Lower leg skin (tissue), 4 donors: ENCODE data around the gene MET. TPM values are rescaled to one million over a fixed set of nuclear protein-coding genes. Genes with fewer than 3 reads are reported as not detected.

ENCODE experiments used
- DNase-seq, 2 donors: peaks; one replicate each; pipeline ENCODE4 v3.0.0-alpha.2; 2019; ENCODE audit warnings: low spot score in 2 of 2
- H3K4me3 ChIP-seq: fragments of 200-600 bp; sonication (generic); 2 replicates; pipeline ENCODE4 v1.5.1; 2017; ENCODE audit warnings: mild to moderate bottlenecking, low read depth; ENCODE audit not compliant: poor library complexity, severe bottlenecking
- POLR2A ChIP-seq, 2 donors: fragments of 450-650 bp; IDR thresholded peaks; one replicate each; pipeline ENCODE4 v1.6.1; 2016 to 2017; ENCODE audit warnings: antibody characterized with exemption in 2 of 2, mild to moderate bottlenecking in 1 of 2, moderate library complexity in 1 of 2
- WGBS, 2 donors: methylation state at CpG; one replicate each; pipeline ENCODE4 v1.1.5; 2018; 5-methylcytosine and 5-hydroxymethylcytosine counted together
- intact Hi-C: fragments of 100-400 bp; cut with DNase I; formaldehyde crosslinking; loops from one replicate; pipeline ENCODE4 v1.15.0; 2023; ENCODE audit warnings: low total_unique reads
- total RNA-seq, 4 donors: library from RNA; depleted of rRNA; stranded (reverse); fragments of >200 nt; gene quantifications; one replicate each; pipeline ENCODE4 v1.1.0, GENCODE V29; 2016
- TF ChIP-seq, protein P1 (sequence below), 3 donors: fragments of 450-650 bp; IDR thresholded peaks; one replicate each; pipeline ENCODE4 v1.5.1; 2016; ENCODE audit warnings: antibody characterized with exemption in 3 of 3, mild to moderate bottlenecking in 3 of 3, moderate library complexity in 2 of 3

The MET gene
- total RNA-seq, 4 donors from 2014 or later, result 15.8 to 28.2 (median 24.5) TPM

DNA sequence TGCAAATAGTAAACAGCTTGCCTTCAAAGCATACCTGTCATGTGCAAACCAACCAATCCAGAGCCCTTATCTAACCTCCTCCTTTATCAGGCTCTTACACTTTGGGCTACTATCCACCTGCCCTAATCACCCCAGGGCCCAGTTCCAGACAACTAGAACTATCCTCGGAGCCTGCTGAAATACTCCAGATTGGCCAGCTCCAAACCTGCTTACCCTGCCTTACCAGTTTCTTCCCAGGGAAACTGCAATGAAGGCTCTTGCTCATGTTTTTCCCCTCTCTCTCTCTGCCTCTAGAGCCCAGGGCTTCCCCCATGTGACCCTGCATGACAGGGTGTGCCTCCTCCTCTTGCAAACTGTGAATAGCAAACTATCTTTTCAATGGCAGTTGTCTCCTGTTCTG lies 109.0 kb downstream of the MET start:
- WGBS, 2 donors, result 25 to 39% methylated on average over 1 of the region's 1 CpG
- intact Hi-C loops, result no loop called here
- DNase-seq, result peak; percentile 78 to 84
- H3K4me3 ChIP-seq, result no peak overlapping the region
- TF ChIP-seq POLR2A (IDR thresholded peaks at IDR 0.05), result no peak

DNA sequence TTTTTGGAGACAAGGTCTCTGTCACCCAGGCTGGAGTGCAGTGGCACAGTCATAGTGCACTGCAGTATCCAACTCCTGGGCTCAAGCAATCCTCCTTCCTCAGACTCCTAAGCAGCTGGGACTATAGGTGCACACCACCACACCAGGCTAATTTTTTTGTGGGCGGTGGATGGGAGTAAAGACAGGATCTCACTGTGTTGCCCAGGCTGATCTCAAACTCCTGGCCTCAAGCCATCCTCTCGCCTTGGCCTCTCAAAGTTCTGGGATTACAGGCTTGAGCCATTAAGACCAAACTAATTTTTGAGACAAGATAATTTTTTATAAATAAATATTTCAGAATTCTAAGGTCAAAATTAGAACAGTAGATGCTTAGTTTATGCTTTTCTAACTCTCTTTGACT lies 109.6 kb downstream of the MET start:
- intact Hi-C loops, result no loop called here
- TF ChIP-seq POLR2A (IDR thresholded peaks at IDR 0.05), result no peak
- TF ChIP-seq, protein P1, sequence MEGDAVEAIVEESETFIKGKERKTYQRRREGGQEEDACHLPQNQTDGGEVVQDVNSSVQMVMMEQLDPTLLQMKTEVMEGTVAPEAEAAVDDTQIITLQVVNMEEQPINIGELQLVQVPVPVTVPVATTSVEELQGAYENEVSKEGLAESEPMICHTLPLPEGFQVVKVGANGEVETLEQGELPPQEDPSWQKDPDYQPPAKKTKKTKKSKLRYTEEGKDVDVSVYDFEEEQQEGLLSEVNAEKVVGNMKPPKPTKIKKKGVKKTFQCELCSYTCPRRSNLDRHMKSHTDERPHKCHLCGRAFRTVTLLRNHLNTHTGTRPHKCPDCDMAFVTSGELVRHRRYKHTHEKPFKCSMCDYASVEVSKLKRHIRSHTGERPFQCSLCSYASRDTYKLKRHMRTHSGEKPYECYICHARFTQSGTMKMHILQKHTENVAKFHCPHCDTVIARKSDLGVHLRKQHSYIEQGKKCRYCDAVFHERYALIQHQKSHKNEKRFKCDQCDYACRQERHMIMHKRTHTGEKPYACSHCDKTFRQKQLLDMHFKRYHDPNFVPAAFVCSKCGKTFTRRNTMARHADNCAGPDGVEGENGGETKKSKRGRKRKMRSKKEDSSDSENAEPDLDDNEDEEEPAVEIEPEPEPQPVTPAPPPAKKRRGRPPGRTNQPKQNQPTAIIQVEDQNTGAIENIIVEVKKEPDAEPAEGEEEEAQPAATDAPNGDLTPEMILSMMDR (IDR thresholded peaks at IDR 0.05), result no peak
- H3K4me3 ChIP-seq, result no peak overlapping the region
- DNase-seq, result no peak
- 81 to 90% methylated on average over 2 of the region's 2 CpGs for WGBS, 2 donors

DNA sequence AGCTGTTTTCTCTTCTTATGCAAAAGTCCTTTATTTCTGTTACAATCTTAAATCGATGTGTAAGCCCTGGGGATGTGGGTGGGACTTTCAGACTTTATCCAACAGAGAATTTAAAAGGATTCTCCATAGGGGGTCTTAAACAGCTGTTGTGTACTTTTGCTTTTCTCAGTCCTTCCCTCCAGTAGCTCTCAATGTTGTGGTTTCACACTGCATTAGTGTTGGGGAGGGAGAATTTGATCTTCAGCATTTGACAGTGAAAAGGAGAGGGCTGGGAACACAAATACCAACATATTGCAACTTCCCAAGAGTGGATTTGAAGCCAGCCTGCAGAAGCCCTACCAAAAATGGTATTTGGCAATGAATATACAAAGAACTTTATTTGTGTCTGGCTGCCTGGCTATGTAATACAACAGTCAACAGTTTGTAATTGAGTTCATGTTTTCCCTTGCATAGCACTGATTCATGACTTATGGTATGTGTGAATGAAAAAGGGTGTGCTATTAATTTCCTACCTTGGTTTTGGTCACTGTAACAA lies 110.2 kb downstream of the MET start:
- intact Hi-C loops, result no loop called here
- no peak overlapping the region for H3K4me3 ChIP-seq
- 11 to 13% methylated on average over 1 of the region's 1 CpG for WGBS, 2 donors
- no peak for DNase-seq
- TF ChIP-seq, protein P1 (IDR thresholded peaks at IDR 0.05), result no peak
- no peak for TF ChIP-seq POLR2A (IDR thresholded peaks at IDR 0.05)

DNA sequence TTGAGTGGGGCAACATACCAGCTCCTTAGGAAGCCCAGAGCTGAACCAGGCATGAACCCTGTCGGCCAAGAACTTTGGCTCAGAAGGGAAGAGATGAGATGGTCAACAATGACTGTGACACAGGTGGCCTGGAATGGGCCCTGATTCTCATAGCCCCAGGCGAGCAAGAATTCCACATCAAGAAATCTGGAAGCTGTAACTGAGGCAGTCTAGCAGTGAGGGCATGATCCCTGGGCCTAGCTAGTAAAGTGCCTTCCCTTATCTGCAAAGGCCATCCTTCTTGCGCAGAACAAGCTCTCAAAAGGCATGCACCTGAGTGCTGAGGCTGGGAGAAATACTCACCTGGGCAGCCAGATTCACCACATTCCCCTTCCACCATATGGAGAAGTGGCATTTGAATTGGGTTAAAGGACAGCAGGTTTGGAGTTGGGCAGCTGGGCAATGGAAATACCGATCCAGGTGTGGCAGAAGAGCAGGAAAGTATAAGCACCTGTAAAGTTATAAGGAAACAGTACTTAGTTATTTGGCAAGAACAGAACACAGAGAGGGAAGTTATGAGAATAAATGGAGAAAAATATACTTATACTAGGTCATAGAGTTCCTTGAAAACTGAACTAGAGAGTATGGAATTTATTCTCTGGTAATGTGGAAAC lies 111.8 kb downstream of the MET start:
- intact Hi-C loops, result no loop called here
- WGBS, 2 donors, result 87 to 93% methylated on average over 4 of the region's 4 CpGs
- DNase-seq, result no peak
- TF ChIP-seq, protein P1 (IDR thresholded peaks at IDR 0.05), result no peak
- no peak for TF ChIP-seq POLR2A (IDR thresholded peaks at IDR 0.05)
- H3K4me3 ChIP-seq, result no peak overlapping the region

DNA sequence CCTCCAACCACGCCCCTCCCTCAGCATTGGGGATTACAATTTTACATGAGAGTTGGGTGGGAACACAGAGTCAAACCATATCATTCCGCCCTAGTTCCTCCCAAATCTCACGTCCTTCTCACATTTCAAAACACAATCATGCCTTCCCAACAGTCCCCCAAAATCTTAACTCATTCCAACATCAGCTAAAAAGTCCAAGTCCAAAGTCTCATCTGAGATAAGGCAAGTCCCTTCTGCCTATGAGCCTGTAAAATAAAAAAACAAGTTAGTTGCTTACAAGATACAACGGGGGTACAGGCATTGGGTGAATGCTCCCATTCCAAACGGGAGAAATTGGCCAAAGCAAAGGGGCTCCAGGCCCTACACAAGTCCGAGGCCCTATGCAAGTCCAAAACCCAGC lies 112.7 kb downstream of the MET start:
- H3K4me3 ChIP-seq, result no peak overlapping the region
- DNase-seq, result no peak
- 94 to 96% methylated on average over 6 of the region's 6 CpGs for WGBS, 2 donors
- no peak for TF ChIP-seq POLR2A (IDR thresholded peaks at IDR 0.05)
- TF ChIP-seq, protein P1 (IDR thresholded peaks at IDR 0.05), result no peak
- intact Hi-C loops, result no loop called here

DNA sequence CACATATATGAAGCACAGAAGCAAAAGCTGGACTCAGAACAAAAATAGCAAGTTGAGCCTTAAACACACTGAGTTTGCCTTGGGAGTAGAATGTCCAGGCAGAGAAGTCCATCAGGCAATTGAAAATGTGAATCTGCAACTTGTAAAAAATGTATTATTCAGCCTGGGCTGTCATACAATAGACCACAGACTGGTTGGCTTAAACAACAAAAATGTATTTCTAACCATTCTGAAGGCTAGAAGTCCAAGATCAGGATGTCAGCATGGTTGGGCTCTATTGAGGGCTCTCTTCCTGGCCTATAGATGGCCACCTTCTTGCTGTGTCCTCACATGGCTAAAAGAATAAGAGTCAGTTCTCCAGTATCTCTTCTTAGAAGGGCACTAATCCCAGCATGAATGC lies 113.8 kb downstream of the MET start:
- H3K4me3 ChIP-seq, result no peak overlapping the region
- intact Hi-C loops, result no loop called here
- TF ChIP-seq, protein P1 (IDR thresholded peaks at IDR 0.05), result no peak
- TF ChIP-seq POLR2A (IDR thresholded peaks at IDR 0.05), result no peak
- DNase-seq, result no peak
